ENCODE results near the gene PLEKHG1. TPM values are rescaled to one million over a fixed set of nuclear protein-coding genes. Genes with fewer than 3 reads are reported as not detected.

The PLEKHG1 gene
- total RNA-seq, 4 donors from 2014 or later: 12.5 to 48.4 (median 32.3) TPM

DNA sequence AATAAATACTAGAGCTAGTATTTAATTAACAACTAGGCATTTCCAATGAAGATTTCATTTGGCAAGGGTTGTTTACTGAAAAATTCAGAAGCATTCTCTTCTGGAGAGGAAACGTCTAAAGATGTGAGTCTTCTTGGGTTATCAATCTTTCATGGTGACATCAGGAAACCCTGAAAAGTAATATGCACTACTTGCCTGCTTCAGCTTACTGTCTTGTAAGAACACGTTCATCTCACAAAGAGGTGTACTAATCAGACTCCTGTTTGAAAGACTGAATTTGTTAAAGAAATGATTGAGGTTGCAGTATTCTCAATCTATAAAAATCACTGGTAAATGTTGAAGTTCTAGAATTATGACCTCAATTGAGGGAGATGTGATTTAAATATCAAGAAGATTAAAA, 16.9 kb downstream of the PLEKHG1 start:
- Histone ChIP-seq H3K27ac (no peak overlapping the region), H3K9me3 (no peaks in the 10 kb centered on the region), H3K4me1 (peaks cover 0 to 4% of the 10 kb centered on the region in 2 donors), H3K4me3 (replicated peaks in 1 of 3) (no peak overlapping the region), H3K27me3 (no peaks in the 10 kb centered on the region), H3K36me3 (no peaks in the 10 kb centered on the region)
- WGBS, 2 donors: 76 to 92% methylated on average over 2 of the region's 2 CpGs
- TF ChIP-seq POLR2A (IDR thresholded peaks at IDR 0.05): no peak
- TF ChIP-seq, protein P1, sequence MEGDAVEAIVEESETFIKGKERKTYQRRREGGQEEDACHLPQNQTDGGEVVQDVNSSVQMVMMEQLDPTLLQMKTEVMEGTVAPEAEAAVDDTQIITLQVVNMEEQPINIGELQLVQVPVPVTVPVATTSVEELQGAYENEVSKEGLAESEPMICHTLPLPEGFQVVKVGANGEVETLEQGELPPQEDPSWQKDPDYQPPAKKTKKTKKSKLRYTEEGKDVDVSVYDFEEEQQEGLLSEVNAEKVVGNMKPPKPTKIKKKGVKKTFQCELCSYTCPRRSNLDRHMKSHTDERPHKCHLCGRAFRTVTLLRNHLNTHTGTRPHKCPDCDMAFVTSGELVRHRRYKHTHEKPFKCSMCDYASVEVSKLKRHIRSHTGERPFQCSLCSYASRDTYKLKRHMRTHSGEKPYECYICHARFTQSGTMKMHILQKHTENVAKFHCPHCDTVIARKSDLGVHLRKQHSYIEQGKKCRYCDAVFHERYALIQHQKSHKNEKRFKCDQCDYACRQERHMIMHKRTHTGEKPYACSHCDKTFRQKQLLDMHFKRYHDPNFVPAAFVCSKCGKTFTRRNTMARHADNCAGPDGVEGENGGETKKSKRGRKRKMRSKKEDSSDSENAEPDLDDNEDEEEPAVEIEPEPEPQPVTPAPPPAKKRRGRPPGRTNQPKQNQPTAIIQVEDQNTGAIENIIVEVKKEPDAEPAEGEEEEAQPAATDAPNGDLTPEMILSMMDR (IDR thresholded peaks at IDR 0.05): no peak
- intact Hi-C loops (cut with DNase I): no loop called here
- no peak for DNase-seq

DNA sequence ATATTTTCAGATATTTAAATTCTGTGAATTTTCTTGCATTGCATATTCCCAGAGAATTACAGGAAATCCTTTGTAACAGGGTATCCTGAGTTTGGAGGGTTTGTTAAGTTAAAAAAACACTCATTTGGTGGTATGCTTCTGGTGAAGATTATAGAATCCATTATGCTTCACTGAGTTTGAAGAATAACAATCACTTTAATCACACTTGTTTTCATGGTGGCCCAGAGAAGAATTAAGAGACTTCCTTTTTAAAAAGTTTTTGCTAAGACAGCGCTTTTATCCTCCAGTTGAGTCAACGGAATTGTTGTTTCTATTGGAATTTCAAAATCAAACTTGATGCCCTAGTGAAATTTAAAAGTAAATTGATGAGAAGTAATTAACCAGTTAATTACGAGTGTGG, 17.4 kb downstream of the PLEKHG1 start:
- Histone ChIP-seq H3K36me3 (no peaks in the 10 kb centered on the region), H3K4me1 (peaks cover 0 to 4% of the 10 kb centered on the region in 2 donors), H3K9me3 (no peaks in the 10 kb centered on the region), H3K27me3 (no peaks in the 10 kb centered on the region), H3K27ac (no peak overlapping the region), H3K4me3 (replicated peaks in 1 of 3) (no peak overlapping the region)
- 74 to 86% methylated on average over 3 of the region's 3 CpGs for WGBS, 2 donors
- TF ChIP-seq POLR2A (IDR thresholded peaks at IDR 0.05): no peak
- TF ChIP-seq, protein P1 (IDR thresholded peaks at IDR 0.05): no peak
- no peak for DNase-seq
- intact Hi-C loops (cut with DNase I): no loop called here

DNA sequence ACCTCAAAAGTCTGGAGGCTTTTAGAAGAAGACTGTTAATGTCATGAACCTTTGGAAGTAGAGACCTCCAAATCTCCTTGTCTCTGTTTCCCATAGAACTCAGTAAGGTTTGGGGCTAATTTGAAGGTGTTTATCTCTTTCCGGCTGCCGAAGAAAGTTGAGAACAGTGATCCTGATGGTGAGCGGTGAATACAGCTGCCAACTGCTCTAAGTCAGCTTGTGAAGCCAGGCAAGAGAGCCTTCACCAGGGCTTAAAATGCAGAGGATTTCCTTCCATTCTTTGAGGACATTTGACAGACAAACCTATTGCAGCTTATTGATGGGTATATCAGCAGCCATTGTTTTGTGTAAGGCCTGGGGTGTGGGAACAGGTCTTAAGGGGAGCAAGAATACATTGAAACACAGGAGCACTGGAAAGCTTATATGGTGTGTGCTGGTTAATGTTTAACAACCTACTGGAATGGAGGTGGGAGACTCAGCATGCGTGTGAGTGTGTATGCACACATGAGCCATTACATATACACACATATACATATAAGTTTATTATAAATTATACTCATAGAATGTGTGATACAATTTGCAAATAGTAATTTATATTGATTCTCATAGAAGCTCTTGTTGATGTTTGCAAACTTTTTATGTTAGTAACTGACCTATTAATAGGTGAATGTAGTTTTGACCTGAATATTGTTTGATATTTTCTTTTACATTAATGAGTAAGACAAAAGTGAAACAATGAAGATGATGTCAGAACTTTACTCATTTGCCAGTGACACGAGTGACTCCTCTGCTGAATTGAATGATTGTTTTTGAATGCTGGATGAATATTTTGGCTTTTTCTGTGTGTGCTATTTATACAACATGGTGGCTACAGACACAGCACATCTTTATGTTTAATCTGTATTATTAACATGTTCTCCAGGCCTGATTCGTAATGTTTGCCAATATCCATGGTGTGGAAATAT, 18.1 kb downstream of the PLEKHG1 start:
- WGBS, 2 donors: 85 to 89% methylated on average over 6 of the region's 6 CpGs
- H3K4me3 ChIP-seq (replicated peaks in 1 of 3): no peak overlapping the region
- H3K27me3 ChIP-seq: no peaks in the 10 kb centered on the region
- H3K4me1 ChIP-seq: peaks cover 0 to 4% of the 10 kb centered on the region in 2 donors
- H3K27ac ChIP-seq: no peak overlapping the region
- no peak for TF ChIP-seq POLR2A (IDR thresholded peaks at IDR 0.05)
- TF ChIP-seq, protein P1 (IDR thresholded peaks at IDR 0.05): no peak
- intact Hi-C loops (cut with DNase I): no loop called here
- no peak for DNase-seq
- H3K36me3 ChIP-seq: no peaks in the 10 kb centered on the region
- no peaks in the 10 kb centered on the region for H3K9me3 ChIP-seq

DNA sequence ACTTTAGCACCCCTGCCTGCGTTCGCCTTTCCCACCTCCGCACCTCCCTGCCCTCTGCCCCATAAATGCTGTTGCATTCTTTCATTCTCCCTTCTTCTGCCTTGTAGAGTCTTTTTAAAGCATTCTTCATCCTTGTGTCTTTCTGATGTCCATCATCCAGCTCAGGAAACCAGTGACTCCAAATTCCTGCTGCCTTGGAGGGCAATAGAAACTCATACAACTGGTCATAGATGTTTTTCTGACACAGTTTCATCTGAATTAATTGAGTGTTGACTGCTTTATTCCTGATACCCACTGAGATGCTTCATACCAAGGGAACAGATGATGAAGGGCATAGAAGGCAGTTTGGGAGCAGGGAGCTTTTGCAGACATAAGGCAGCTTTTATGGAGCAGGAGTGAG, 19.6 kb downstream of the PLEKHG1 start:
- Histone ChIP-seq H3K27me3 (no peaks in the 10 kb centered on the region), H3K9me3 (no peaks in the 10 kb centered on the region), H3K4me3 (replicated peaks in 1 of 3) (no peak overlapping the region), H3K27ac (no peak overlapping the region), H3K36me3 (no peaks in the 10 kb centered on the region), H3K4me1 (no peaks in the 10 kb centered on the region)
- DNase-seq: no peak
- 97 to 100% methylated on average over 3 of the region's 3 CpGs for WGBS, 2 donors
- intact Hi-C loops (cut with DNase I): no loop called here
- TF ChIP-seq, protein P1 (IDR thresholded peaks at IDR 0.05): no peak
- no peak for TF ChIP-seq POLR2A (IDR thresholded peaks at IDR 0.05)

DNA sequence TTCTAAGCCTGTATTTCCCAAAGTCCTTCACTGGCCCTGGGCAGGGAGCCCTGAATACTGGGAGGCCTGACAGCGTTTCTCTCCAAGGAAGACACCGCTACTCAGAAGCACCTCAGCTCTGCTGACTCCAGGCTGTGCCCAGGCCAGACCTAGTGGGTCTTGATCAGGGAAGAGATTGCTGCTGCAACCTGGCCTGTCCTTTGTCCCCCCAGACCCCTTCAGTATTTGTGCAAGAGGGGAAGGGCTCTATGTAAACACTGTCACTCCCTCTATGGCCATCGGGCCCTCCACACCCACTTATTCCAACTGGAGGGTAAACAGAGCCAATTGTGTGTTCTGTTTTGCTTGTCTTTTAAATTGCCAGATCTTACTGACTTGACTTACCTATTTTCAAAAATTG, 20.6 kb downstream of the PLEKHG1 start:
- Histone ChIP-seq H3K9me3 (no peaks in the 10 kb centered on the region), H3K27me3 (no peaks in the 10 kb centered on the region), H3K36me3 (no peaks in the 10 kb centered on the region), H3K4me1 (no peaks in the 10 kb centered on the region), H3K27ac (no peak overlapping the region), H3K4me3 (replicated peaks in 1 of 3) (no peak overlapping the region)
- no peak for DNase-seq
- intact Hi-C loops (cut with DNase I): no loop called here
- WGBS, 2 donors: 59 to 75% methylated on average over 3 of the region's 3 CpGs
- TF ChIP-seq POLR2A (IDR thresholded peaks at IDR 0.05): no peak
- TF ChIP-seq, protein P1 (IDR thresholded peaks at IDR 0.05): no peak

All from thyroid gland (tissue), 4 donors.